ENCODE data around the gene NR1H4.

The NR1H4 gene

GRCh38 chr12:100489251-100489820 lies 15.7 kb downstream of the NR1H4 start:
- ChIA-PET POLR2A (no interaction called here), CTCF (interaction anchor here (1.0 to 2.3 kb wide), 5 partner anchors 10 to 85 kb away, joined by 3 to 8 read pairs (median 3); no protein-coding TSS in a partner anchor)
- DNase-seq (ENCODE audit: extremely low spot score): no peak
- no peak for TF ChIP-seq CTCF (IDR thresholded peaks at IDR 0.05; ENCODE audit: control extremely low read depth, extremely low read depth, low read depth, missing control alignments)

- TF ChIP-seq CTCF (IDR thresholded peaks at IDR 0.05; ENCODE audit: control extremely low read depth, extremely low read depth, low read depth, missing control alignments): no peak
- DNase-seq (ENCODE audit: extremely low spot score): no peak
- CTCF ChIA-PET: interaction anchor here (1.0 to 1.5 kb wide), 4 partner anchors 9 to 85 kb away, joined by 3 to 4 read pairs (median 4); no protein-coding TSS in a partner anchor
- POLR2A ChIA-PET: no interaction called here
These were observed 16.4 kb downstream of the NR1H4 start for GRCh38 chr12:100490056-100490455.

DNA sequence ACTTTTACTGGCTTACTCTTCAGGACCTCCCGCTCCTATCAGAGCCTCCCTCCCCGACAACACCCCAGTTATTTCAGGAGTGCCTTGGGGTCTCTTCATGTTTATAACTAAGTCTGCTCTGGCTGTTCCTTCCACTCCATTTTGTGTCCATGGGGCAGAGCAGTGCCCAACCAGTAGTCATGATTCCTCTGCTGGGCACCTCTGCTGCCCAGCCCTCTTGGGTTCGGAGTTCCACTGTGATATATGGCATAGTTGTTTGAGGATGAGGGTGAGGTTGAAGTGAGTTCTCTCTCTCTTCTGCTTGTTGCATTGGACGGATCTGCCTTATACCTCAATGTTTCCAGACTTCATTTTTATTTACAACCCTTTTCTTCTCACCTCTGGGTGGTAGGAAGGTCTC lies 17.4 kb downstream of the NR1H4 start:
- no peak for TF ChIP-seq CTCF (IDR thresholded peaks at IDR 0.05; ENCODE audit: control extremely low read depth, extremely low read depth, low read depth, missing control alignments)
- ChIA-PET POLR2A (no interaction called here), CTCF (interaction anchor here (1.5 kb wide), 1 partner anchor 8 kb away, joined by 4 read pairs; no protein-coding TSS in a partner anchor)
- no peak for DNase-seq (ENCODE audit: extremely low spot score)

- TF ChIP-seq CTCF (IDR thresholded peaks at IDR 0.05; ENCODE audit: control extremely low read depth, extremely low read depth, low read depth, missing control alignments): no peak
- ChIA-PET CTCF (no interaction called here), POLR2A (no interaction called here)
- DNase-seq (ENCODE audit: extremely low spot score): no peak
These were observed 19.8 kb downstream of the NR1H4 start for GRCh38 chr12:100493396-100494012.

DNA sequence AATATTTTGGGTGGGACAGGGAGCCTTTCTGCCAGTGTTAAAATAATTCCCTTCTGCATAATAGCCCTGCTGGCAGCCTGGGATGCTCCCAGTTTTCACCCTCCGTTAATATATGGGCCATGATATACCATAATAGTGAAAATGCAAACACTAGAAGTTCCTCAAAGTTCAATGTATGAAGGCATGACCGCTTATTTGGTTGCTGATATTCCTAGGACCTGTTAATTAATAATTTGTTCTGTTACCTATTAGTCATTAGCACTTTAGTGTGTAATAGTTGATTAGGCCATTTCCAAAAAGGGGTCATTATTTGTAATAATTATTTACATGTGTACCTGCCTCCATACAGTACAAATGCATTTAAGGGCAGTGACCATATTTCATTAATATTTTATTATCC lies 20.4 kb downstream of the NR1H4 start:
- TF ChIP-seq CTCF (IDR thresholded peaks at IDR 0.05; ENCODE audit: control extremely low read depth, extremely low read depth, low read depth, missing control alignments): no peak
- no peak for DNase-seq (ENCODE audit: extremely low spot score)
- CTCF ChIA-PET: no interaction called here
- POLR2A ChIA-PET: no interaction called here

- ChIA-PET CTCF (no interaction called here), POLR2A (no interaction called here)
- no peak for DNase-seq (ENCODE audit: extremely low spot score)
- no peak for TF ChIP-seq CTCF (IDR thresholded peaks at IDR 0.05; ENCODE audit: control extremely low read depth, extremely low read depth, low read depth, missing control alignments)
These were observed 20.9 kb downstream of the NR1H4 start for GRCh38 chr12:100494538-100494937.

All from GM10248 (cell line).